NCI-H524 treated with DMSO at 0.1 percent for 48 hours (cell line): ENCODE data around the gene SUN5.

Source experiments
- DNase-seq: peaks from one replicate; lab custom pipeline; 2025; lab: John Stamatoyannopoulos, UW

Gene SUN5

DNA sequence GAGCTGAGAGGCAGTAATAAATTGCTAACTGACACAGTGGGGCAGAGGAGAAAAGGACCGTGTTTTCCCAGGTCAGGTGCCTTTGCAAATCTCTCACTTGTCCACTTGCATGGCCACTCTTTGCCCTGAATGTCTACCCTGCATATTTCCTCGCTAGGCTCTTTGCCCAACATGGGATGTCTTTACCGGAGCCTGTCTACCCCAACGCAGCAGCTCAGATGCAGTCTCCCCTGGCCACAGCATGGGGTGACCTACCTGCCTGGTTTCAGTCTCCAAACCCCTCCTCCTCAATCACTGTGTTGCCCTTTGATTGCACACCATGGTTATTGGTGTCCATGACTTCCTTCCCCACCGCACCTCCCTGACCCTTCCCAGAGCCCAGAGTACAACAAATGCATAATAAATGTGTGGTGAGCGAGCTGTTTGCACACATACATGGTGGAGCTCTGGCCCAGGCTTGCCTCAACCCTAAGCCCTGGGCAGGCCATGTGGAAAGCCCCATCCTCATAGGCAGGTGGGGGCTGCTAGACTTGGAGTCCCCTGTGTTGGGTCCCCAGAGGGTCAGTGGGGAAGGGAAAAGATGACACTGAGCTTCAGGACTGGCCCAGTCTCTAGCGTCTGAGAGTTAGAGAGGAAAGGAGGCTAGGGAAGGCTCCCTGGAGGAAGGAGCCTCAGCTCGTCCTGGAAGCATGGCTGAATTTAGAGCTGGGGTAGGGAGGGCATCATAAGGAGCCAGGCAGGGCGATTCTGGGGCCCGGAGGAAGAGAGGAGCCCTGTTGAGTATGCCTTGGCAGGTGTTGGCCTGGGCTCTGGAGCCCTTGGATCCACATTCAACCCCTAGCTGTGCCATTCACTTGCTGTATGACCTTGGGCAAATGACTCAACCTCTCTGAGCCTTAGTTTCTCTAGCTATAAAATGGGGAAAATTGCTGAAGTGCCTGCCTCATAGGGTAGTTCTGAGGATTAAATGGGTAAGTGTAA is 22.8 kb upstream of the SUN5 start:
- no peak for DNase-seq

DNA sequence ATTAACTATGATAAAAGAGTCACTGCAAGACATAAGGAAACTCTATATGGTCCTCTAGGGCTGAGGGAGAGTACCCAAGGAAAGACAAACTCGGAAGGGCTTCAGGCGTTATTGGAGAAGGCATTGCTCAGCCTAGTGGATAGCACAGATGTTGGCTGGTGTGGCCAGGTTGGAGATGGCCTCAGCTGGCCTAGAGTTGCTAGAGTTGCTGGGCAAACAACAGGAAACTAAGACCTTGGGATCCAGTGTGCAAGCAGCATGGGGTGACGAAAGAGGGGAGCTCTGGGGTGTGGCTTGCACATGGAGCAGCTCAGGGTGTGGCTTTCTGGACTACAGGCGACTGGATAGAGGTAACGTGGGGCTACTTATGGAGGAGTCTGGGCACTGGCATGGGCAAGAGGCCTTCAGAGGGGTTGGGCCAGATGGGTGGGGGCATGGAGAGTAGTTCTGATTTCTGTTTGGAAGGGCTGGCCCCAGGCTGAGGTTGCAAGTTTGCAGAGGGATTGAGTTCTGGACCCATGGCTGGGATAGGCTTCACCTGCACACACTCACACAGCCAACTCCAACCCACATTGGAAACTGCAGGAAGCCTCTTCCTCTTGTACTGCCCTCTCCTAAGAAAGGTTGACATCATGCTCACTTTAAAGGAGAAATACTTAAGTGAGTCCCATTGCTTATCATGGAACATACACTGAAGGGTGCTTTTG is 22.0 kb upstream of the SUN5 start:
- DNase-seq: no peak

DNA sequence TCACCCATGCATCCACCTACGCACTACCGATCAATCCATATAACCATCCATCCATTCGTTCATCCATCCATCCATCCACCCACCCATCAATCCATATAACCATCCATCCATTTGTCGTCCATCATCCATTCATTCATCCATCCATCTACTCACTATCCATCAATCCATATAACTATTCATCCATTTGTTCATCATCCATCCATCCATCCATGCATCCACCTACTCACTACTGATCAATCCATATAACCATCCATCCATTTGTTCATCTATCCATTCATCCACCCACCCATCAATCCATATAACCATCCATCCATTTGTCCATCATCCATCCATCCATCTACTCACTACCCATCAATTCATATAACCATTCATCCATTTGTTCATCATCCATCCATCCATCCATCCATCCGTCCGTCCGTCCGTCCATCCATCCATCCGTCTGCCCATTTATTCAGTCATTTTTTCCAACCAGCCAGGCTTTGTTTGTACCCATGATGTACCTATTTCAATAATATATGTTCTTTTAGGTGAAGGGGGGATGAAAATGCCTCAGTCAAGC is 21.2 kb upstream of the SUN5 start:
- no peak for DNase-seq

DNA sequence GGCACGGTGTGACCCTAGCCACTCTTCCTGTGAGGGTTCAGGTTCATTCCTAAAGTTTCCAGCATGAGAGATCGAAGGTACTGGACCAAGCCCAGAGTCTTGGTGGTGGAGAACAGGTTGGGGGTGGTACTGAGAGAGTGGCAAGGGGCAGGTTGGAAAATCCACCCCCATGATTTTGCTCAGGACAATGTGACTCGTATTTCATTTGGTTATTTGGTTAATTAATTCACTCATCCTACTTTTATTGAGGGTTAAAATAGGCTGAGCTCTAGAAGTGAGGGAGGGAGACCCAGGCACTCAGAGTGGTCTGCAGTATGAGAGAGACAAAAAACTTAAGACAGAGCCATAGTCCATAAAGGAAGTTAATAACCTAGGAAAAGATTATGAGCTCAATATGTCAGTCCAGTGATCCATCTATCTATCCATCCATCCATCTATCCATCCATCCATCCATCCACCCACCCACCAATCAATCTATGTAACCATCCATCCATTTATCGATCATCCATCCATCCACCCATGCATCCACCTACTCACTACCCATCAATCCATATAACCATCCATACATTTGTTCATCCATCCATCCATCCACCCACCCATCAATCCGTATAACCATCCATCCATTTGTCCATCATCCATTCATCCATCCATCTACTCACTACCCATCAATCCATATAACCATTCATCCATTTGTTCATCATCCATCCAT is 20.5 kb upstream of the SUN5 start:
- no peak for DNase-seq

DNA sequence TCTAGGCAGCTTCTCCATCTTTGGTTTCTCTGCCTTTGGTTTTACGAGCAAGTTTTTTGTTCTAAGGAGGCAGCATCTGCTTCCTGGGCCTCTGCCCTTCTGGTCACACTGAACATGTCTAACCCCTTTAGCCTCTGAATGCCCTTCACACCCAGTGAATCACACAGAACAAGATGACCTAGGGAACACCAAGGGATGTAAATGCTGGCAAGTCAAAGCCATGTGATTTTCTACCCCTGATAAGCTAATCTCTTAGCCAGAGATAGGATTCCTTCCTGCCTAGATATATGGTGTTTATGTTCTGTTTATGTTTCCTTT is 20.0 kb upstream of the SUN5 start:
- DNase-seq: no peak

DNA sequence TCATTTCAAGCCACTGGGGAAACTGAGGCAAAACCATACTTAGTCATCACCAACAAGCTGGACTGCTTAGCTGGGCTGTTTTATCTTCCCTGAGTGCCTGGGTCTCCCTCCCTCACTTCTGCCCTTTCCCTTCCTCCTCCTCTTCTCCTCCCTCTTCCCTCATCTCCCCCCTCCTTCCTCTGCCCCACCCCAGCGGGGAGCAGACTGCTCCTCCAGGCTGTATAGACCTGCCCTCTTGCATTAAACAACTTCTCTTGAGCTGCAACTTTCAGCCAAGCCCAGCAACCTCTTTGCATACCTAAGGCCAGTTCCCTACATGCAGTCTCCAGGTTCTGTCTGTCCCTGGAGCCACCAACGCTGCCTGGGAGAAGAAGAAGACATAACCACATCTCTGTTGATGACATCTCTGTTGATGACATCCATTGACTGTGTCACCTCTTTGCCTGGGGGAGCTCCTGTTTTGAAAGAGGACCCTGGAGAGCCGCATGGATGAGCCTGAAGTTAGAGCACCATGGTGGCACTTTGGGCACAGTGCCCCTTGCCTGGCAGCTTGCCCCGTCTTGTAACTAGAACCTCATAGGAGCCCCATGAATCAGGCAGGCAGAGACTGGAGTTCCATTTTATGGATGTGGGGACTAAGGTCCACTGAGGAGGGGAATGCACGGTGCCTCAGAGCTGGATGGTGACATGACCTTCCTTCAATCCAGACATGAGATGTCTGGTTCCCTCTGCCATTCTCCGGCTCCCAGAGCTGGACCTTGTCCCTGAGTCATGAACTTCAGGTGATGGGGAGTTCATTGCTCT is 19.4 kb upstream of the SUN5 start:
- DNase-seq: no peak

DNA sequence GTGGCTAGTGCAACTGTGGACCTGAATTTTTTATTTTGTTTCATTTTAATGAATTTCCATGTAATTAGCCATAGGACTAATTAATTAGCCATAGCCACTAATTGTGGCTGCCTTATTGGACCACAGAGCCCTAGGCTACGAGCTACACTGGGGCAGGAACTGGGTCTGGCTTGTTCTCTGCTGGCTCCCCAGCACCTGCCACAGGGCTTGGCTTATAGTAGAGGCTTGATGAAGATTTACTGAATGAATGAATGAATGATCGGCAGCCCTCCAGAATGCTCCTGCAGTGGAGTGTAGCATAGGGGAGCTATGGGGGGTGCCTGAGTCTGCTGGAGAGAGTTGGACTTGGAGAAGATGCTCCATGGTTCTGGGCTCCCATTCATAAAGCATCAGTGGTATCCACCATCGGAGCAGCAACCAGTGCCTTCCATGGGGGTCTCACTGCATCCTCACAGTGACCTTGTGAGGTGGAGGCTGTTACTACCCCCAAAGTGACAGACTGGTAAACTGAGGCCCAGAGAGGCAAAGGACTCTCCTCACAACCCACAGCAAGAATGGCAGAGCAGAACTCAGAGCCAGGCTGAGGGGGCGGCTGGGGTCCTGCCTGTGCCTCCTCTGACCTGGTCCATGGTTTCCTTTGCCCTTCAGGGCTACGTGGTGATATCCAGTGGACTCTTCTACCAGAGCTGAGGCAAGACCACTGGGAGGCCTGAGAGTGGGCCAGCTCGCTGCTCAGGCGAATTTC is 18.6 kb upstream of the SUN5 start:
- DNase-seq: no peak

DNA sequence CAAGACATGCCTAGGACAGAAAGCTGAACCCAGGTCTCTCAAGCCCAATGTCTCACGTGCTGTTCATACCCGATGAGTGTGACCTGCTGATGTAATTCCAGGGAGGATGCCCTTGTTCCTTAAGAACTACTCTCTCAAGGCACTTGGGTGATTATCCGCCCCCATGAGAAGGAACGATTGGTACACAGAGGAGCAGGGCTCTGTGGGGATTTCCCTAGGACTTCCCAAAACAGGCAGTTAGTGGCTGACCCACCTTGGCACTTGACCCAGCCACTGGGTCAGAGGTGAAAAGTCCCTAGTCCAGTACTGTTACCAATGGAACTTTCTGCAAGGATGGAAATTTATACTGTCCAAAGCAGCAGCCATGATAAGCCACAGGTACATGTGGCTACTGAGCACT is 18.1 kb upstream of the SUN5 start:
- DNase-seq: no peak

DNA sequence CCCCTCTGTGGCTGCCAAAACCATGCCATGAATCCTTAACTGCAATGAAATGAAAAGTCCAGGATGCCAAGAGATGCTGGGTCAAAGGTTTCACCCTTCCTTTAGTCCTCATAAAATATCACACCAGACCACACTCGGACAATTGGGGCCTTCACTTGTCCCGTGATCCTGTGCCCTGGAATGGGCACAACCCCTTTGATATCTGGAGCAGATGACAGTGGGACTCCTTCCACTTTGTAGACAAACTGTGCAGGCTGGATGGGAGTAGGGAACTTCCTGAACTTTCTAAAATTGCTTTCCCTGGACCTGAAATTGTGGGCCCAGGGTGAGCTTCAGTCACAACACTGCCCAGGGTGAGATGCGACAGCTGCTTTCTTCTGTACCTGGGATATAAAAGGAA is 17.6 kb upstream of the SUN5 start:
- DNase-seq: no peak

DNA sequence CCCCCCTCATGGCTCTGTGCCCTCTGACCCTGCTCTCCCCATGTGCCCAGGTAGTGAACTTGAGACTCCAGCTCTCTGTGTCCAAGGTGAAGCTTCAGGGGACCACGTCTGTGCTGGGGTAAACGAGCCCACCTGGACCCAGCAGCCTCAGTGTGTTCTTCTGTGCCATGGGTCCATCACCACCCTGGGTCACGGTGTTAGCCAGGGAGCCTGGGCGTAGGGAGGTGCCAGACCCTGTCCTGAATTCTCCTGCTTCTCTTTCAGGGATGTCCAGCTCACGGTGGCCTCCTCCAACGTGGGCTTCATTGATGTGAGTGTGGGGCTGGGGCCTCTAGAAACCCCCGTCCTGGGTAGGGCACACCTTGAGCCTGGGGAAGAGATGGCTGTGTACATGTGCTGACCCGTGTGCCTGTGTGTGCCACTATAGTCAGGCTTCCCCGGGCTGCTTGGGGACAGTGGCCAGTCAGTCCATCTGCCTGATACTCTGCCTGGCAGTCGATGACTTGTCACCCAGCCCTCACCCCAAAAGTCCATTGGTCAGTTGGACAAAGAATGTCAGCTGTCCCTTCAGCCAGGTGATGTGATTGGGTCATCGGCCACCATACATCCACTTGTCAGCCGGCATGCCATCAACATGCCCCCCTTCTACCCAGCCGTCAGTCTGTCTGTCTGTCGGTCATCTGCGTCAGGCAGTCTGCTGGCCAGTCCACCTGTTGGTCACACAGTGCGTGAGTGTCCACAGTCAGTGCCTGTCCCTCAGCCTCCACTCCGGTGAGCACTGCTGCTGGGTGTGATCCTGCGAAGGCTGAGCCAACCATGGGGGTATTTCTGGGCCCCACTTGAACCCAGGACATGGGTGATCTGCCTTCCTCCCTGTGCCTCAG is 16.3 kb upstream of the SUN5 start:
- DNase-seq: no peak

DNA sequence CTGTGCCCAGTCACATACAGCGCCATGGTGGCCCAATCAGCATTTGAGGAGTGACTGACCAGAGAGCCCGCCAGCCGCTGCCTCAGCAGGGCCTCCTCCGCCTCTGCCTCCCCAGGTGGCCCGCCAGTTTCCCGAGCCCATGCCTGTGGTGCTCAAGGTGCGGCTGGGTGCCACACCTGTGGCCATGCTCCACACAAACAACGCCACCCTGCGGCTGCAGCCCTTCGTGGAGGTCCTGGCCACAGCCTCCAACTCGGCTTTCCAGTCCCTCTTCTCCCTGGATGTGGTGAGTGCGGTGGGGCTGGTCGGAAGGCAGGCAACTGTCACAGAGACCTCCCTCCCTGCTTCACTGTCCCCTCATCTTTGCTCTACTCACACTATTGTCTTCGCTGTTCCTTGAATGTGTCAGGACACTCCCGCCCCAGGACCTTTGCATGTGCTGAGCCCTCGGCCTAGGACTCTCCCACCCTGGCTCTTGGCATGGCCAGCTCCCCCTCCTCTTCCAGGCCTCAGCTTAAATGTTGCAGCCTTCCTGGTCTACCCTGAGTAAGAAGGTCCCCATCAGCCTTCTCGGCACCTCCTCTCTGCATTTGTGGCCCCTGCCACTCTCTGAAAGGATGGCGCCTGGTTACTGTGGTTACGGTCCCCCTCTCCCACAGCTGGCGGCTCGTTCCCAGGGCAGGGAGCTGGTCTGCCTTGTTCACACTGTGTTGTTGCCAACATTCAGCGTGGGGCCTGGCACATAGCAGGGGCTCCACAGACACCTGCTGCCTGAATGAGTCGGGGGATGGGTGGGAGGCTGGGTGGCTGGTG is 15.4 kb upstream of the SUN5 start:
- DNase-seq: no peak

DNA sequence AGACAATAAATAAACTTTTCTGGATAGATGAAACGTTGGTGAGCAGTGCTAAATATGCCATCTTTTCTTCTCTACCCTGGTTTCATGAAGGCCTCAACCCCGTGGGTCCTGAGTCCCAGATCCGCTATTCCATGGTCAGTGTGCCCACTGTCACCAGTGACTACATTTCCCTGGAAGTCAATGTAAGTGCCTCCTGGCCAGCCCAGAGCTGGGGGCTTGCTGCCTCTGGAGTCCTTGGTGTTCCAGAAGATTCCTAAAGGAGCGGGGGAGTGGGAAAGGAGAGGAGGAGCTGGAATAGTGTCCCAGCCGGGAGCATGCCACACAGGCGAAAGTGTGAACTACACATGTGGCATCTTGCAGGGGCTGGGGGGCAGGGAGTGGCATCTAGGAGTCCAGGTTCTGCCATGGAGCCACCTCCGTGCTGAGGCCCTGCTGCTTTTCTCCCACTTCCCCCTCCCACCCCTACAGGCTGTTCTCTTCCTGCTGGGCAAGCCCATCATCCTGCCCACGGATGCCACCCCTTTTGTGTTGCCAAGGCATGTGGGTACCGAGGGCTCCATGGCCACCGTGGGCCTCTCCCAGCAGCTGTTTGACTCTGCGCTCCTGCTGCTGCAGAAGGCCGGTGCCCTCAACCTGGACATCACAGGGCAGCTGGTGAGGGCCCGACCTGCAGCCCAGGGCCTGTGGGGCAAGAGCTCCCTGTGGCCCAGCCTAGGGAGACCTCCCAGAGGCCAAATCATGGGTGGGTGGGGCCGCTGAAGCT is 14.1 kb upstream of the SUN5 start:
- no peak for DNase-seq

DNA sequence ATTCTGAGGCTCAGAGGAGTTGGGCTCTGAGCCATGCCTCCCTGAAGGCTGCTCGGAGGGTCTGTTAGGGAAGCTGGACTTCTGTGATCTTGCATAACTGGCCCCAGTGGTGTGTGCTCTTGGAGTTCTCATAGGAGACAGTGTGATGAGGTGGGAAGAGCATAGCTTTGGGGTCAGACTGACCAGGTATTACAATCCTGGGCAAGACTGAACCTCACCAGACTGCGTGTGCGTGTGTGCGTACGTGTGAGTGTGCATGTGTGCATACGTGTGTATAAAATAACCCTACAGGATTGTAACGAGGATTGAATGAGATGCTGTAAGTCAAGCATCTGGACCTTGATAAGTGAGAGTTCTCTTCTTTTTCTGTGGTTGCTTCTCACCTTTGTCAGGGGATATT is 13.3 kb upstream of the SUN5 start:
- DNase-seq: no peak

DNA sequence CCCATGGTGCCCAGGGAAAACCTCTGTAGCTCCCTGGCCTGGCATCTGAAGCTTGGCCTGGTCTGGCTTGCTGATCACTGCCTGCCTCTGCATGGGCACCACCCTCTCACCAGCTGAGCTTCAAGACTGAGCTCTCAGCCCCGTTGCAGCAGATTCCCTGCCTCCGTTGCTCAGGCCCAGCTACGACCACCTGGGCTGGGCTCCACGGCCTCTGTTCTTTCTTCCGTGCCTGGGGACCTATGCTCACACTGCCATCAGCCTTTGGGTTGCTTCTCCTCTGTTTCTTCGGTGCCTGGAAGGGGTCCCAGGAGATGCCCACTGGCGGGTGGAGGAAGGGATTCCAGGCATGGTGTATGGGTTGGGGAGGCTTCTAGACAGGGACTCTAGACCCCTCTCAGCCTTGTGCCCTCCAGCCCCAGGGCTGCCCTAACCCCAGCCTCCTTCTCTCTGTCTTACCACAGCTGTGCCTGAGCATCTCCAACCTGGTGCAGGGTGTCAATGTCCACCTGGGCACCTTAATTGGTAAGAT is 12.4 kb upstream of the SUN5 start:
- DNase-seq: no peak

DNA sequence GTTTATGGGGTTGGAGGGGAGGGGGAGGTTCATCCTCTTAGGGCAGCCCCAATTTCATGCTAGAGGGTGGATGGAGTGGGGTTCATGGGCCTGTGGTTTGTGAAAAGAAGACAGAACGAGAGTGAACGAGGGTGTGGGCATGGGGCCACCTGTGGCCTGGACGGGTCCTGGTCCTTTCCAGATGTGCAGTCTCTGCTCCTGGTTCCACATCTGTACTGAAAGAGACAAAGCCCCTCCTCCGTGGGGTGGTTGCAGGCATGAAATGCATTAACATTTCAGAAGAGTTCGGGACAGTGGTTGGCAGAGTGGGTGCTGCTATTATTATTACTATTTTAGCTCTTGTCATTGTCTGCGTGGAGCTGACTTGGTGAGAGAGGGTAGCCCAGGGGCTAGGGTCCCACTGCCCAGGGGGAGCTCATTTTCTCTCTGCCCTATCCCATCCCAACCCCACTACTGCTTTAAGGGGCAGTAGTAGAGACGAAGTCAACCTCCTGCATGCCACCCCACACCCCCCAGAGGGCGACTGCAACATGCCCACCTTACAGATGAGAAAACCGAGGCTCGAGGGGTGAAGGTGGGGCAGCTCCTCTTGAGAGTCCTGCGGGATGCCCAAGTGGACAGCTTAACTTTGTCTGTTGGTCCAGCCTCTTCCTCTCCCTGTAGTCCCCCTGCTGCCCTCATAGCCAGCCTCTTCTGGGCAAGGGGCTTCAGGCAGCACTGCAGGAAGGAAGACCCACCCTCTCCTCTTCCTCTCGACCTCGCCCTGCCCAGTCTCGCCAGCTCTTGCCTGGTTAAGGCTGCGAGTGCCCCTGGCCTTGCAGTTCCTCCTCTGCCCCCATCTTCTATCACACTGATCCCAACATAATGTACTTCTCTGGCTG is 11.7 kb upstream of the SUN5 start:
- no peak for DNase-seq

DNA sequence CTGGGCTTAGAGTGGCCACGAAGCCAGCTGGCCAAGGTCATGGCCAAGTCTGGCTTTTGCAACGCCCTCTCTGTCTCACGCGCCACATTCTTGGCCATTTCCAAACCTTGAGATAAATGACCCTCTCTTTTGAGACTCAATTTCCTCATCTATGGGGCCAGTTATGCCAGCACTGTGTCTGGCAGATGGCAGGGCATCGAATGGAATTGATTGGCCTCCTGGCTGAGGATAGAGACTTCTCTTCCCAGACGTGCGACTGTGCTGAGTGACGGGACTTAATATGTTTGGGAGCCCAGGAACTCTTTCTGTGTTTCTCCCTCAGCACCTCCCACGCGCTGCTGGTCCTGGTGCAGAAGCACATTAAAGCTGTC is 10.9 kb upstream of the SUN5 start:
- no peak for DNase-seq
